ENCODE data around the gene ARHGAP21. TPM values are rescaled to one million over a fixed set of nuclear protein-coding genes. Genes with fewer than 3 reads are reported as not detected.

The ARHGAP21 gene
- total RNA-seq, 4 donors from 2014 or later: 15.3 to 59.1 (median 37.1) TPM

- Histone ChIP-seq H3K4me3 (no peak overlapping the region), H3K27me3 (peaks cover 0 to 8% (median 0%) of the 10 kb centered on the region in 4 donors), H3K27ac (no peak overlapping the region), H3K36me3 (no peaks in the 10 kb centered on the region), H3K9me3 (no peaks in the 10 kb centered on the region), H3K4me1 (no peaks in the 10 kb centered on the region)
- TF ChIP-seq POLR2A (IDR thresholded peaks at IDR 0.05) (no peak), CTCF (IDR thresholded peaks at IDR 0.05) (no peak)
- intact Hi-C loops (cut with DNase I): no loop called here
- 85% methylated on average over 7 to 9 of the region's 9 CpGs for WGBS, 2 donors
- no peak for DNase-seq
These were observed 149.5 kb downstream of the ARHGAP21 start for GRCh38 chr10:24574161-24574560.

- WGBS, 2 donors: 4 to 41% methylated on average over 3 to 6 of the region's 7 CpGs
These were observed 151.7 kb downstream of the ARHGAP21 start for GRCh38 chr10:24571870-24572450.

GRCh38 chr10:24570658-24571426 is 152.8 kb downstream of the ARHGAP21 start:
- WGBS, 2 donors: 88 to 92% methylated on average over 6 to 9 of the region's 9 CpGs
- no peak for DNase-seq
- no peak for TF ChIP-seq CTCF (IDR thresholded peaks at IDR 0.05)
- no peak for TF ChIP-seq POLR2A (IDR thresholded peaks at IDR 0.05)

More at GRCh38 chr10:24571870-24572450, 151.7 kb downstream of the ARHGAP21 start:
- intact Hi-C loops (cut with DNase I): no loop called here
- no peak for DNase-seq
- Histone ChIP-seq H3K27ac (no peak overlapping the region), H3K27me3 (peaks cover 0 to 8% (median 0%) of the 10 kb centered on the region in 4 donors), H3K4me3 (no peak overlapping the region), H3K9me3 (no peaks in the 10 kb centered on the region), H3K4me1 (no peaks in the 10 kb centered on the region), H3K36me3 (no peaks in the 10 kb centered on the region)
- no peak for TF ChIP-seq CTCF (IDR thresholded peaks at IDR 0.05)
- TF ChIP-seq POLR2A (IDR thresholded peaks at IDR 0.05): no peak

GRCh38 chr10:24569828-24570657 is 153.6 kb downstream of the ARHGAP21 start:
- H3K27me3 ChIP-seq: peaks cover 0 to 8% (median 0%) of the 10 kb centered on the region in 4 donors
- H3K36me3 ChIP-seq: no peaks in the 10 kb centered on the region
- no peaks in the 10 kb centered on the region for H3K4me1 ChIP-seq
- 77 to 79% methylated on average over 11 to 12 of the region's 12 CpGs for WGBS, 2 donors
- TF ChIP-seq POLR2A (IDR thresholded peaks at IDR 0.05): no peak
- no peak for TF ChIP-seq CTCF (IDR thresholded peaks at IDR 0.05)
- no peak overlapping the region for H3K4me3 ChIP-seq
- intact Hi-C loops (cut with DNase I): no loop called here
- H3K9me3 ChIP-seq: no peaks in the 10 kb centered on the region
- DNase-seq: no peak
- no peak overlapping the region for H3K27ac ChIP-seq

More at GRCh38 chr10:24570658-24571426, 152.8 kb downstream of the ARHGAP21 start:
- Histone ChIP-seq H3K36me3 (no peaks in the 10 kb centered on the region), H3K4me1 (no peaks in the 10 kb centered on the region), H3K4me3 (no peak overlapping the region), H3K27me3 (peaks cover 0 to 8% (median 0%) of the 10 kb centered on the region in 4 donors), H3K9me3 (no peaks in the 10 kb centered on the region), H3K27ac (no peak overlapping the region)
- intact Hi-C loops (cut with DNase I): no loop called here

Data from esophagus squamous epithelium (tissue), 5 donors.